Erythroblast (primary cell): ENCODE data around the gene LRRFIP2.

Source experiments
- GATA1 ChIP-seq: IDR thresholded peaks from 2 replicates; pipeline ENCODE4 v1.6.1; 2011; ENCODE audit warnings: low read depth, mild to moderate bottlenecking, control low read depth, low read length, moderate library complexity
- POLR2A ChIP-seq: IDR thresholded peaks from 2 replicates; pipeline ENCODE4 v1.6.1; 2011; ENCODE audit warnings: mild to moderate bottlenecking, low read length

GRCh38 chr3:37174532-37175126 lies at the start of gene LRRFIP2:
- TF ChIP-seq POLR2A (no peak), GATA1 (no peak)
